AG04449 (cell line): ENCODE results near the gene KSR1.
"Not testable (repeated sequence)": the region's sequence is repeated elsewhere in the genome, so short reads cannot be mapped to it uniquely, and the experiment has no call there.

ENCODE experiments used
- CTCF ChIA-PET: fragments of 350-600 bp; formaldehyde crosslinking; extraction: SDS; loops from one replicate; lab custom pipeline; 2021; ENCODE audit warnings: antibody characterized with exemption; lab: Yijun Ruan, JAX
- POLR2A ChIA-PET: fragments of 400-600, 350-600 bp; formaldehyde crosslinking; extraction: SDS; loops from one replicate; lab custom pipeline; 2020; ENCODE audit warnings: antibody characterized with exemption, inconsistent platforms; lab: Yijun Ruan, JAX
- DNase-seq: peaks from one replicate; pipeline ENCODE4 v3.0.0-alpha.2; 2010; ENCODE audit warnings: low read depth, low spot score
- H3K4me3 ChIP-seq: 2 replicates; pipeline ENCODE4 v1.5.1; 2011; ENCODE audit warnings: low read depth, mild to moderate bottlenecking, control low read depth, low read length
- CTCF ChIP-seq: IDR thresholded peaks from one replicate; pipeline ENCODE4 v1.5.1; 2011; ENCODE audit warnings: mild to moderate bottlenecking, moderate library complexity, low read length, control low read depth, inconsistent platforms; ENCODE audit not compliant: insufficient read depth; ENCODE audit errors: missing control alignments

KSR1 gene

GRCh38 chr17:27420211-27420950 is 35.9 kb upstream of the KSR1 start:
- no peak for TF ChIP-seq CTCF
- POLR2A ChIA-PET, result no interaction called here
- CTCF ChIA-PET, result interaction anchor here (1.3 to 1.5 kb wide), 3 partner anchors 11 to 18 kb away, joined by 3 to 5 read pairs (median 4); no protein-coding TSS in a partner anchor
- H3K4me3 ChIP-seq, result no peak overlapping the region
- no peak for DNase-seq

- CTCF ChIA-PET, result interaction anchor here (1.3 to 1.9 kb wide), 3 partner anchors 9 to 17 kb away, joined by 4 to 6 read pairs (median 5); no protein-coding TSS in a partner anchor
- no peak overlapping the region for H3K4me3 ChIP-seq
- DNase-seq, result no peak
- POLR2A ChIA-PET, result no interaction called here
- no peak for TF ChIP-seq CTCF
Measured at GRCh38 chr17:27421111-27421510, 35.1 kb upstream of the KSR1 start.

- POLR2A ChIA-PET, result not testable (repeated sequence)
Measured at GRCh38 chr17:27421626-27422025, 34.6 kb upstream of the KSR1 start.

GRCh38 chr17:27422601-27423000 is 33.6 kb upstream of the KSR1 start:
- no peak overlapping the region for H3K4me3 ChIP-seq
- no peak for DNase-seq
- ChIA-PET CTCF (interaction anchor here (0.8 to 1.9 kb wide), 2 partner anchors 9 to 11 kb away, joined by 3 to 6 read pairs; no protein-coding TSS in a partner anchor), POLR2A (no interaction called here)
- no peak for TF ChIP-seq CTCF

More at GRCh38 chr17:27421626-27422025, 34.6 kb upstream of the KSR1 start:
- CTCF ChIA-PET, result interaction anchor here (0.8 to 1.9 kb wide), 3 partner anchors 10 kb away, joined by 3 to 6 read pairs (median 4); no protein-coding TSS in a partner anchor
- not testable (repeated sequence) for H3K4me3 ChIP-seq, DNase-seq

GRCh38 chr17:27423651-27424050 is 32.6 kb upstream of the KSR1 start:
- TF ChIP-seq CTCF, result no peak
- no peak for DNase-seq
- H3K4me3 ChIP-seq, result no peak overlapping the region
- POLR2A ChIA-PET, result no interaction called here
- CTCF ChIA-PET, result no interaction called here

GRCh38 chr17:27424516-27424915 is 31.7 kb upstream of the KSR1 start:
- ChIA-PET POLR2A (no interaction called here), CTCF (interaction anchor here (1.1 kb wide), 1 partner anchor 175 kb away, joined by 5 read pairs; no protein-coding TSS in a partner anchor)
- H3K4me3 ChIP-seq, result no peak overlapping the region
- no peak for DNase-seq
- TF ChIP-seq CTCF, result no peak
